Measurements from ENCODE around the gene KIAA0408. TPM values are rescaled to one million over a fixed set of nuclear protein-coding genes. Genes with fewer than 3 reads are reported as not detected.

Gene KIAA0408
- 16.4 and 17.6 TPM in 2 replicates for total RNA-seq

DNA sequence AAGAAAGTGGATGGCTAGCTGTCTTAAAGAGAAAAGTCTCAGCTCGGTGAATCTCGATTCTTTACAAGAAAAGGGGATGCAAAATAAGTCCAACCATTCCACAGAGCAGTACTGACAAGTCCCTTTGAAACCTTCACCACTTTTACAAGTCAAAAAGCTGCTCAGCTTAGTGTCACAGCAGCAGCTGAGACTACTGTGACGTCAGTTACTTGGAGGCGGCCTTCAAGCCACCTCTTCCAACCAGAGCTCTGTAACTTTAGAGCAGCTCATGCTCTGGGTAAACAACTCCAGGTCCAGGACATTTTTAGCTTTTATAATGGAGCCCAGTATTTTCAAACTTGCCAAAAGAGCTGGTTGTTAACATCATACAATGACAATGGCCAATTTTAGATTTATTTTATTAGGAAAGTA, at the start of gene KIAA0408:
TSS of gene KIAA0408 (minus strand) at position 159 of the 411 bp plus-strand sequence. CDS start 5,408 bp downstream, outside the sequence.
- intact Hi-C loops (cut with micrococcal nuclease), result no loop called here

DNA sequence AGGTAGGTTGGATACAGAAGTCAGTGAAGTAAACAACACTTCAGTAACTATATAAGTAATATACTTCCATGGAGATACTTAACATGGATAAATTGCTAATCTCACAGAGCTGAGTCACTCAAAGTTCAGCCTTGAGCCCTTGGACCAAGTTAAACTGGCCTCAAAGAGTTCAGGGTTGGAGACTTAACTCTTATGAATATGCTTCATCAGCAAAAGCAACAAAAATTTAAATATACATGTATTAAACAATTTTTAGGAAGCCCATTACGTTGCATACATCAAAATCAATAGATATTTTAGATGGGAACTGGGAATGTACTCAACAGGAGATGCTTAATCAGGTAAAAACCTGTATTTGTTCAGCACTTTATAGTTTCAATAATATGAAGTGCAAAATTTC, 47.7 kb upstream of the KIAA0408 start:
- intact Hi-C loops (cut with micrococcal nuclease), result loop anchor here (1.0 kb wide), 1 partner anchor 9 kb away; no protein-coding TSS in a partner anchor

DNA sequence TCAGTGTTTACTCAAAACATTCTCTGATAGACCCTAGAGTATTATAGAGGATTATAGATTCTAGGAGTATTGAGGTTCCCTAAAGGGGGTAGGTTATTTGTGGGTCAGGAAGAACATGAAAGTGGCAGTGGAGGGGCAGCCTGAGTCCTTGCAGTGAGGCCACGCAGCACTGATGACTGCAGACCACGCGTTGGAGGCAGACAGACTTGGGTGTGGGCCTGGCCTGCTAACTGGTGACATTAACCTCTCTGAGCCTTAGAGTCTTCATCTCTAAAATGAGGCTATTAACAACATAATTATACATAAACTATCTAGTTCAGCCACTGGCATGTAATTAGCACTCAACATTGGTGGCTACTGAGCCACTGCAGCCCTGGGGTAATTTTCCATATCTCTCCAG, 43.8 kb upstream of the KIAA0408 start:
- intact Hi-C loops (cut with micrococcal nuclease), result no loop called here

DNA sequence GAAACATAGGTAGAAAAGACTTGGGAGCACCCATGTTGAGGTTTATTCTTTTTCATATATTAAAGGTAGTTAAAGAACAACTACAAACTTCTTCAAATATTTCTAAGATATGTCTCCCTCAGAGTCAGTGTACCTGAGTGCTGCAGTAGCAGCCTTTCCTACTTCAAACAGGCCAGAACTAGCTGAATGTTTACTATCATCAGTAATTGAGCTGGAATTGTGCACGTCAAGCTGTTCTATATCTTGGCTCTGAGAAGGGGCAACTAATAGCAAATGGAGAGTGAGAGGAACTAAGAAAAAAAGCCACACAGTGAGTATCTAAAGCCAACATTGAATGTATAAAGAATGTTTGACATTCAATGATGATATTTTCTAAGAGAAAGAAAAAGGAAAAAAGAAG, 38.2 kb upstream of the KIAA0408 start:
- intact Hi-C loops (cut with micrococcal nuclease), result no loop called here

DNA sequence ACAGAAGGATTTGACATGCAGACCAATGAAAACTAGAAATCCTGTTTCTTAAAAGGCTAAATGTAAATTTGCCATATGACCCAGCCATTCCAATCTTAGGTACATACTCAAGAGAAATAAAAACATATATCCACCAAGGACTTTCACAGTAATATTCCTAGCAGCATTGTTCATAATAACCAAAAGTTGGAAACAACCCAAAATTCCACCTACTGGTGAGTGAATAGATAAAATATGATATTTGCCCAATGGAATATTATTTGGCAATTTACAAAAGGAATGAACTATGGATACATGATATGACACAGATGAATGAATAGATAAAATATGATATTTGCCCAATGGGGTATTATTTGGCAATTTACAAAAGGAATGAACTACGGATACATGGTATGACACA, 37.3 kb upstream of the KIAA0408 start:
- intact Hi-C loops (cut with micrococcal nuclease), result no loop called here

DNA sequence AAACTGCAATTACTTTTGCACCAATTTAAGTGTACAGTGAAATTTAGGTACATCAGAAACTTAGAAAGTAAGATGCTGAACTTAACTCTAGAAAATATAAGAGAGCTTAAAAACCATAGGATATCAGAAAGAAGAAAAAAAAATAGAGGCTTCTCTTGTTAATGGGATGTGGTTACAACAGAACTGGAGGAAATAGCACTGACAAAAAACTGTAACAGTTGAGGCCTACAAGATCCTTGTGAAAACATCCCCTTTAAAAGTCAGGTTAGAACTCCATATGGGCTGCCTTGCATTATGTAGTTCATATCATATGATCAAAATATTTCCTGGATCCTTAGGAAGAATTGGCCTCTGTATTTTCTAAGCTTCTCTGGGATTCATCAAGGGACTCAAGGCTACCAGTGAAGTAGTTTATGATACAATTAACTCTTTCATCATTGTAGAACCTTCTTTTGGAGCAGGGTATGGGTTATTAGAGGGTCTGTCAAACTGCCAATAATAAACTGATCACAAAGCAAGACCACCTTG, 35.1 kb upstream of the KIAA0408 start:
- intact Hi-C loops (cut with micrococcal nuclease), result loop anchor here (1.0 kb wide), 1 partner anchor 10 kb away; no protein-coding TSS in a partner anchor

DNA sequence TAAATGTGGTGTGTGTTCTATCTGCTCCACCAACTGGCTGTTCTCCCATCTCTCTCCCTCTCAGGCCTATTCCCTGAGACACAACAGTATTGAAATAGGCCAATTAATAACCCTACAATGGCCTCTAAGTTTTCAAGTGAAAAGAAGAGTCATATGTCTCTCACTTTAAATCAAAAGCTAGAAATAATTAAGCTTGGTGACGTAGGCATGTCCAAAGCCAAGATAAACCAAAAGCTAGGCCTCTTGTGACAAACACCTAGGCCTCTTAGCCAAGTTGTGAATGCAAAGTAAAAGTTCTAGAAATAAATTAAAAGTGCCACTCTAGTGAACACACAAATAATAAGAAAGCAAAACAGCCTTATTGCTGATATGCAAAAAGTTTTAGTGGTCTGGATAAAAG, 30.1 kb upstream of the KIAA0408 start:
- intact Hi-C loops (cut with micrococcal nuclease), result loop anchor here (10.0 kb wide), 2 partner anchors 416 to 1704 kb away; partner anchors contain the start of gene THEMIS

DNA sequence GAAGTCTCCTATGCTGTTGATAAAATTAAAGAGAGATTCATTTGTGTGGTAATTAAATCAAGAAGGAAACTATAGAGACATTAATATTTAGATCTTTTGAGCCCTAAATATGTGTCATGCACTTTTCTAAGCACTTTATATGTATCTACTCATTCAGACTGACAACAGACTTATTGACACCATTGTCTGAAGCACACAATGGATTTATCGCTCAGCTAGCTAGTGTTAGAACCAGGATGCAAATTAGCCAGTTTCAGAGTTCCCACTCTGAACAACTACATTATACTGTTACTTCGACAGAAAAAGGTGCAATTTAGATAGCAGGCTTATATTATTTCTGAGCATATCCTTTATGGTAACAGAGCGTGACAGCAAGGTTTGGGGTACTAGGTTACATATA, 27.7 kb upstream of the KIAA0408 start:
- intact Hi-C loops (cut with micrococcal nuclease), result loop anchor here (10.0 kb wide), 2 partner anchors 418 to 1702 kb away; partner anchors contain the start of gene THEMIS

DNA sequence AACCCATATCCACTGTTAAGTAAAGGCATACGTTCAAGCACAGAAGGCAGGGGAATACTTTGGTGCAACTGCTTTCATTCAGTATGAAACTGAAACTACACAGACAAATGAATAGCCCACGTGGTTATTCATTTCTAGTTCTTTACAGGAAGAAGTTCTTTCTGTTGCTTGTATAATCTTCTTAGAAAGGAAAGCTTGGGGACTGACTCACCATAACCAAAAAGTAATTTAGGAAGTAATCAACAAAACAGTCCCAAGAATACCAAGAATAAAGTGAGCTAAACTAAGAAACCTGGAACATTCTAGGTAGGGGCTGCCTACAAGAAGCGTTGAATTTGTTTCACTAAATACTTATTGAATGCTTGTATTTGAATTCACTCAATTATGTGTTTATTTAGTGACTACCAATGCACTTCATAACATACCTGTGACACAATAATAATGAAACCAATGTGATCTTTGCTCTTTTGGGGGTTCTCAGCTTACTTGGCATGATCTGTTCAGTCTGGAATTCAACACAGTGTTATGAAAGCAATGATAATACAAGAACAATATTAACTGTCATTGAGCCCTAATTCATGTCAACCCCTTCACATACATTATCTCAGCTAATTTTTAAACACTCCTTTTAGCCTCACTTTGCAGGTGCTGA, 25.1 kb upstream of the KIAA0408 start:
- intact Hi-C loops (cut with micrococcal nuclease), result loop anchor here (1.0 to 10.0 kb wide), 8 partner anchors 10 to 1700 kb away; partner anchors contain the start of genes ECHDC1 and THEMIS

DNA sequence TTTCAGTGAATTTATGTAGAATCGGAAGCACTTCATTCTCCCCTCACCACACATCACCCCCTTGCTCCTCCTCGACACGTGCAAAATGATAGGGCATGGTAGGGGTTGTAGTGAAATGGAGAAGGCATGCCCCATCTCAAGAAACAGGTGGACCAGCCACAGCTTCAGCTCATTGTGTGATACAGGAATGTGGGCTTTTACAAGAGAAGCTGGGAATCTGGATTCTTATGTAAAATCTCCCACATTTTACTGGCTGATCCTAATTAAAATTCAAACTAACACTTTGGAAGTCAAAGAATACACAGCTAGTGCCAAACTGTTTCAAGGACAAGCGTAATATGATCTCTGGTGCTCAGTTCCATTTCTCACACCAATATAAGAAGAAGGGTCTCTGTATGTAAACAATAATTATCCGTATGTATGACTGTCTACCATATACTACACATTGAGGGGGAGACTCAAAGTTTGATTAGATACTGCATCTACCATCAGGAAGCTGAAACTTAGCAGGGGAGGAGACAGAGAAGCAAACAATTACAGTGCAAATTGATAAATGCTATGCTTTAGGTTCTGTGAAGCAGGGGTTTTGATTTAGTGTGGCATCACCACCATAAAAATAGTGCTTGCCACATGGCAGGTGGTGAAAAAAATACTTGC, 24.3 kb upstream of the KIAA0408 start:
- intact Hi-C loops (cut with micrococcal nuclease), result loop anchor here (1.0 to 10.0 kb wide), 8 partner anchors 11 to 1699 kb away; partner anchors contain the start of genes ECHDC1 and THEMIS

DNA sequence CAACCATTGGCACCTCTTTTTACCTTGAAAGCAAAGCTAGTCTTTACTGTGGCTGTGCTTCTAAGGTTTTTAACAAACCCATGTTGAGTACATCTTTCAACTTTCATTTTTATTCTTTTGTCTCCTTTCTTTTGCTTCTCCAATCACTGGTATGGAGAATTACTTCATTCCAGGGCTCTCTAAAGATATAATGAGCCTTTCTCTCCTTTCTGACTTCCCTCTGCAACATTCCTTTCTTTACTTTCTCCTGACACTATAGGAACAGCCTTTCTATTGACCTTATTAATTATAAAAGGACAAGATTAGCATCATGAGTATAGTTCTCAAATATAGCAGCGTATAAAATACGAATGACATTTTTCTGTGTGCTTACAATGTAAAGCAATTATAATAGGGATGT, 23.1 kb upstream of the KIAA0408 start:
- intact Hi-C loops (cut with micrococcal nuclease), result loop anchor here (10.0 kb wide), 2 partner anchors 422 to 1698 kb away; partner anchors contain the start of gene THEMIS

DNA sequence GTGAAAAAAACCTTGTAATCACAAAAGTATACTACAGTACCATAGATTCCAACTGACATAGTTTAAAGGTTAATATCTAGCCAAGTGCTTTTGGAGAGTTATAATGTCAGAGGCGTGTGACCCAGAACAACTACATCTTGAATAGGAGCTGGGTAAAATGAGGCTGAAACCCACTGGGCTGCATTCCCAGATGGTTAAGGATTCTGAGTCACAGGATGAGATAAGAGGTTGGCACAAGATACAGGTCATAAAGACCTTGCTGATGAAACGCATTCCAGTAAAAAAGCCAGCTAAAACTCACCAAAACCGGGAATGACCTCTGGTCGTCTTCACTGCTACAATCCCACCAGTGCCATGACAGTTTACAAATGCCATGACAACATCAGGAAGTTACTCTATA, 22.4 kb upstream of the KIAA0408 start:
- intact Hi-C loops (cut with micrococcal nuclease), result loop anchor here (10.0 kb wide), 2 partner anchors 423 to 1697 kb away; partner anchors contain the start of gene THEMIS

DNA sequence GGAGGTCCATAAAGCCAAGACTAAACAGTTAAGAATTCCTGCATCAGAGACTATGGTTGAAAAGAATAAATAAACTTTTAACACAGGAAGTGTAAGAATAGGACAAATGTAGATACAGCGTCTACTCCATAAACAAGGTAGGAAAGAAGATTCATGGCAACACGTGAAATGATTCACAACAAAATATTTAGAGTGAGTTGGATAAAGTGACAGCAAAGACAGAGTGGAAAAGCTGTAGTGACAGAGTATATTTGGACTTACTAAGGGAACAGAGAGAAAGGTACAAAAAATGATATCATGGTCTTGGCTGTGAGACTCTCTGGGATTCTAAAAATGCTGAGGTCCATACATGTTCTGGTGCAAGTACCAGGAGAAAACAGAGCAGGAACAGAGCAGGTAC, 21.9 kb upstream of the KIAA0408 start:
- intact Hi-C loops (cut with micrococcal nuclease), result loop anchor here (10.0 kb wide), 2 partner anchors 424 to 1696 kb away; partner anchors contain the start of gene THEMIS

DNA sequence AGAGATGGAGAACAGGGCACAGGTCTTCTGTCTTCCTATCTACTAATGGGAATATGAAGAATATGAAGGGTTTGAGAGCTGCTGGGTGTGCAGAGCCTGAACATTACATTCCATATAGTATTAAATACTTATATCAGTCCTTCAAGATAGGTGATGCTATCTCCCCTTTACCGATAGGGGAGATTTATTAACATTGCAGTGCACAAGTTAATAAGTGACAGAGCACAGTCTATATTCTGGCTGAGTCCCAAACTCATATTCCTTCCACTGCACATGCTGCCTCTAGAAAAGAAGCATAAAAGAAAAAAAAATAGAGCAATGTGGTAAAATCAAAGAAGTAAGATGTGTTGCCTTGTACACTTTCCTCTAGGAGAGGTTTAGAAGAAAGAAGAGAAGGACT, 18.5 kb upstream of the KIAA0408 start:
- intact Hi-C loops (cut with micrococcal nuclease), result no loop called here

DNA sequence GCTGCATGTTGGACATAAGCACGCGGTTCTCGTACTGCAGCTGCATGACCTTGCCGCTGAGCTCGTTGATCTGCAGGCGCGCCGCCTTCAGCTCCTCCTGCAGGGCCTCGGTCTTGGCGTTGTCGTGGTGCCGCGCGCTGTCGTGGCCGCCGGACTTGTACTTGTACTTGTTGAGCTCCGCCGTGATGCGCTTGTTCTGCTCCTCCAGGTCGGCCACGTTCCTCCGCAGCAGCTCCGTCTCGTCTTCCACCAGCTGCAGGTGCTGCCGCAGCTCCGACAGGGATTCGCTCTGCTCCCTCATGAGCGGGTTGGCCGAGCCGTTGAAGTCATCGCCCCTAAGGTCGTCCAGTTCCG, 16.6 kb upstream of the KIAA0408 start:
- intact Hi-C loops (cut with micrococcal nuclease), result no loop called here

DNA sequence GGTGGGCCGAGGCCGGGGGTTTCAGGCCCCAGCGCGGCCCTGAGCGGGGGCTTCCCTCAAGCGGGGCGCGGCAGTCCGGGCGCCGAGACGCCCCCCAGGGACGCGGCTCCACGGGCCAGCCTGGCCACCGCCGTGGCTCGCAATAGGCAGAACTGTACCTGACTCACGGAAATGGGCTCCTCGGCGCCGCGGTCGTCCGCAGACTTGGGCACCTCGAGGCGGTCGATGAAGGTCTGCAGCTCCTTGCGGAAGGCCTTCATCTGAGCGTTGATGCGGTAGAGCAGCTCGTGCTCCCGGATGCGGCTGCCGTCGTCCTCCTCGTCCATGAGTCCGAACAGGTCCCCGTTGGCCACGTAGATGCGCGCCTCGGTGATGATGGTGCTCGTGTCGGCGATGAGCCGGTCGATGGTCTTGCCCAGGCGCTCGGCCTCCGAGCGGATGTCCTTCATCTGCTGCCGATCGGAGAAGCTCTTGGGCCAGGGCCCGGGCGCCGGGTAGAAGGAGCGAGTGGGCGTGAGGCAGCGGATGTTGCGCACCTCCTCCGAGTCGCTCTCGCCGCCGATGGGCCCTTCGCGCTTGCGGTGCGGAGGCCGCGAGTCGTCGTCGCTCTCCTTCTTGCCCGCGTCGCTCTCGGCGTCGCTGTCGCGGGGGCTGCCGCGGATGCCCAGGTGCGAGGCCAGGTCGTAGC, 16.1 kb upstream of the KIAA0408 start:
- intact Hi-C loops (cut with micrococcal nuclease), result no loop called here

DNA sequence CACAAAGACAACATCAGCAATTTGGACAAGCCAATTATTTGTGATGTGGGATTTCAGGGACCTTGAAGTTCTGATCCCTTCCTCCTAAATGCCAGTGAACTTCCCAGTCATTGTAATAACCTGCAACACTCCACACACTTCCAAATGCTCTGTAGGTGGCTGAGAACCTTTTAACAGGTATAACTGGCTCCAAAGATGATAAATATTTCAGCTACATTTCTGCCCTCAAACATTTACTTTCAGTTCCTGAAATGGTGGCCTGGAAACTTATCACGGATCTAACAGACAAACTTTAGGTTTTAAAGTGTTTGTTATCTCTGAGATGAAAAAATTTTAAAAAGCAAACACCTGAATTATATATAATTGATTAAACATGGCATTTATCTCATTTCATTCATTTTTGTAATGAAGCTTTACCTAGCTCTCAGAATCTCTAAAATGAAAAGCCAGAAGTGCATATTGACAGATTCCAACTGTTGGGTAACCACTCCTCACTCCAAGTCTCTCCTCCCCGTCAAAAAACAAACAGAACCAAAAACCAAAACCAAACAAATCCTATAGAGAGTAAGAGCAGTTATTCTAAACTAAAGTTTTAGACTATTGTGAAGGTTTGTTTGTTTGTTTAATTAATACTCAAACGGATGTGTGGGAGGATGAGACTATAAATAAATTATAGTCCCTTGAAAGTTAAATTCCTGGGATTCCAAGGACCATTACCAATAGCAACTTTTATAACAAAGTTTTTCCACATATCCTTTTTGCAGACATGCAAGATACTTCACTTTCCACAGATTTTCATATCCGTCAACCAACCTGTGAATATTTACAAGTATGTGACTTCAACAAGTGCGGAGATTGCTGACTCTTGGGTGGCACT, 12.4 kb upstream of the KIAA0408 start:
- intact Hi-C loops (cut with micrococcal nuclease), result no loop called here

DNA sequence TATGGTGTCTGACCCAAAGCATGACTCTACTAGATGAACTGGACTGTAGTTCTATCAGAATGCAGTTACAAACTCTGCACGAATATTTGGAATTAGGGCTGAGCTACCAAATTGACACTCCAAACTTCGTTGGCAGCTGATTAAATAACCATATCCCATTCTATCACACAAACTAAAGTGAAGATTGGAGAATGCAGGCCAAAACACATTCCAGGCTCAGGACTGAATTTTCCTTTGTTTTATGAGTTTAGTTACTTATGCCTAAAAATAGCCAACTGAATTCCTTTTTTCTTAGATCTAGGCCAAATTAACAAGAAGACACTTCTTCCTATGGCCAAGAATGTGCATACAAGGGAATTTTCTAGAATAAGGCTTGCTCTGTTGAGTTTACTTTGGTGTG, 9.7 kb upstream of the KIAA0408 start:
- intact Hi-C loops (cut with micrococcal nuclease), result loop anchor here (5.0 kb wide), 2 partner anchors 127 to 282 kb away; partner anchors contain the start of gene ECHDC1

DNA sequence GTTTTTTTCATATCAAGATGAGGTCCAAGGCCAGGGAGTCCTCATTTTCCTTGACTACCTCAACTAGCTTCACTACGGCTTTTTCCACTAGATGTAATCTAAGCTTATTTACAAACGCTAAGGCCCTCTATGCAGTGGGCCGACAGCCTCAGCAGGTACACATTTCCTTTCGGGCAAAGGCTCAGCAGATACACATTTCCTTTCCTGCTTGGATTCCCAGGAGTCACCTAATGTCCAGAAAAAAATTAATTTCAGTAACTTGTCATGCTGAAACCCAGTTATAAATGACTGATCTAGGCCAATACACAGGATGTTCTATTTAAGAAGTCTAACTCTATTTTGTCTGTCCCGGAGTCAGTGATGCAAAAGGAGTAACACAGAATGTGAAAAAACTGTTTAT, 7.2 kb upstream of the KIAA0408 start:
- intact Hi-C loops (cut with micrococcal nuclease), result loop anchor here (5.0 kb wide), 2 partner anchors 124 to 279 kb away; partner anchors contain the start of gene ECHDC1

DNA sequence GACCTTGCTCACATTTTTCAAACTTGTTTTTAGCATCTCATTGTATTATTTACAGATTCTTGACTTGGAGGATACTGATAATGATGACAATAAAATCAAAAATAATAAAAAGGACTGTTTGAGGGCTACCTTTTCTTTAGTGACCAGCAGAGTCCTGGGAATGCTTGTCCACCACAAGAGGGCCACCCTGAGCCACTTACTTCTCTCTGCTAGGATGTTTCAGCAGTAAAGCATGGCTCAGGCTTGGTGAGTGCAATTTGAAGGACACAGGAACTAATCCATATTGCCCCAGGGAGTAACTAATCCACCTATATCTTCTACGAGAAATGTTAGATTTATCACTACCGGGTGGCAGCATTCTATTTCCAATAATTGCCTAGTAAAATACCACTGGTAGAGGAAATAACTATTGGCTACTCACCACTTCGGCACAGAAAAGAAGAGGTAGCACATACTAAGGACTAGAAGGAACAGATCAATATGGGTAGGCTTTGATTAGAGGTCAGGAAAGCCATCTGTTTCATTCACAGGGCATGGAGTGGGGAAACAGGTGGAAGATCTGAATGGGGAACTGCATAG, 5.8 kb upstream of the KIAA0408 start:
- intact Hi-C loops (cut with micrococcal nuclease), result loop anchor here (1.0 to 5.0 kb wide), 8 partner anchors 19 to 278 kb away; partner anchors contain the start of gene ECHDC1
